HL-60 (cell line): Measurements from ENCODE around the gene CRMP1.

Source experiments
- DNase-seq, 2 experiments: peaks; one replicate each; pipeline ENCODE4 v3.0.0-alpha.2; 2010 to 2020; ENCODE audit warnings: low read depth in 1 of 2, low spot score in 1 of 2
- H3K27ac ChIP-seq: fragments of 250-450 bp; sonication (Bioruptor Pico); replicated peaks from 2 replicates; pipeline ENCODE4 v1.5.1; 2020; ENCODE audit warnings: mild to moderate bottlenecking, moderate library complexity
- H3K27me3 ChIP-seq: fragments of 250-450 bp; sonication (Bioruptor Pico); 2 replicates; pipeline ENCODE4 v1.5.1; 2021; ENCODE audit warnings: mild to moderate bottlenecking, moderate library complexity; ENCODE audit not compliant: insufficient read depth, poor library complexity, severe bottlenecking
- H3K4me3 ChIP-seq: replicated peaks from 2 replicates; pipeline ENCODE4 v1.5.1; 2011; ENCODE audit warnings: mild to moderate bottlenecking, control low read depth, low read length; ENCODE audit not compliant: insufficient read depth
- CTCF ChIP-seq: IDR thresholded peaks from one replicate; pipeline ENCODE4 v1.5.1; 2011; ENCODE audit warnings: low read length, control low read depth, inconsistent platforms; ENCODE audit not compliant: insufficient read depth
- GABPA ChIP-seq: IDR thresholded peaks from 2 replicates; pipeline ENCODE4 v1.6.1; 2012; ENCODE audit warnings: low read depth
- POLR2AphosphoS5 ChIP-seq: IDR thresholded peaks from 2 replicates; pipeline ENCODE4 v1.6.1; 2012; ENCODE audit warnings: low read depth
- SPI1 ChIP-seq: IDR thresholded peaks from 2 replicates; pipeline ENCODE4 v1.6.1; 2012; ENCODE audit warnings: low read depth, mild to moderate bottlenecking, borderline replicate concordance
- TF ChIP-seq, protein P1 (sequence below): IDR thresholded peaks from 2 replicates; pipeline ENCODE4 v1.6.1; 2012; ENCODE audit warnings: low read depth; ENCODE audit not compliant: insufficient replicate concordance

CRMP1 gene

GRCh38 chr4:5899881-5900280, 7.0 kb upstream of the CRMP1 start:
- DNase-seq: no peak
- TF ChIP-seq, protein P1, sequence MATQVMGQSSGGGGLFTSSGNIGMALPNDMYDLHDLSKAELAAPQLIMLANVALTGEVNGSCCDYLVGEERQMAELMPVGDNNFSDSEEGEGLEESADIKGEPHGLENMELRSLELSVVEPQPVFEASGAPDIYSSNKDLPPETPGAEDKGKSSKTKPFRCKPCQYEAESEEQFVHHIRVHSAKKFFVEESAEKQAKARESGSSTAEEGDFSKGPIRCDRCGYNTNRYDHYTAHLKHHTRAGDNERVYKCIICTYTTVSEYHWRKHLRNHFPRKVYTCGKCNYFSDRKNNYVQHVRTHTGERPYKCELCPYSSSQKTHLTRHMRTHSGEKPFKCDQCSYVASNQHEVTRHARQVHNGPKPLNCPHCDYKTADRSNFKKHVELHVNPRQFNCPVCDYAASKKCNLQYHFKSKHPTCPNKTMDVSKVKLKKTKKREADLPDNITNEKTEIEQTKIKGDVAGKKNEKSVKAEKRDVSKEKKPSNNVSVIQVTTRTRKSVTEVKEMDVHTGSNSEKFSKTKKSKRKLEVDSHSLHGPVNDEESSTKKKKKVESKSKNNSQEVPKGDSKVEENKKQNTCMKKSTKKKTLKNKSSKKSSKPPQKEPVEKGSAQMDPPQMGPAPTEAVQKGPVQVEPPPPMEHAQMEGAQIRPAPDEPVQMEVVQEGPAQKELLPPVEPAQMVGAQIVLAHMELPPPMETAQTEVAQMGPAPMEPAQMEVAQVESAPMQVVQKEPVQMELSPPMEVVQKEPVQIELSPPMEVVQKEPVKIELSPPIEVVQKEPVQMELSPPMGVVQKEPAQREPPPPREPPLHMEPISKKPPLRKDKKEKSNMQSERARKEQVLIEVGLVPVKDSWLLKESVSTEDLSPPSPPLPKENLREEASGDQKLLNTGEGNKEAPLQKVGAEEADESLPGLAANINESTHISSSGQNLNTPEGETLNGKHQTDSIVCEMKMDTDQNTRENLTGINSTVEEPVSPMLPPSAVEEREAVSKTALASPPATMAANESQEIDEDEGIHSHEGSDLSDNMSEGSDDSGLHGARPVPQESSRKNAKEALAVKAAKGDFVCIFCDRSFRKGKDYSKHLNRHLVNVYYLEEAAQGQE: no peak
- TF ChIP-seq CTCF (no peak), SPI1 (no peak), GABPA (no peak)
- peaks cover 3% of the 10 kb centered on the region for H3K27me3 ChIP-seq
- H3K4me3 ChIP-seq: no peak overlapping the region
- H3K27ac ChIP-seq: no peak overlapping the region

DNA sequence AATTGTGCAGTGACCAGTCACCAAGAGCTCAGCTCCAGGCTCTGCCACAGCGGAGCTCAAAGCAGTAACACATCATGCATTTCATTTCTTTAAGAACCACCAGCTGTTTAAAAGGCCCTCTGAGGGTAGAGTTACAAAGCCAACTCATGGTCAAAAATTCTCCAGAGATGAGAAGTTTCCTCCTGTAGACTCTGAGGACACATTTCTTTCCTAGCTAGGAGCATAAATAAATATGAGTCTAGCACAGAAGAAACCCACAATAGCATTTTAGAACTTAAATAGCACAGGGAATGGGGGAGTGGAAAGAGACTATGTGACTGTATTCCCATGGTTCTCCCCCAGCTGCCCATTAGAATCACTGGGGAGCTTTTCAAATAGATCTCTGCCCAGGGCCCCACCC, 6.5 kb upstream of the CRMP1 start:
- no peak for DNase-seq
- Histone ChIP-seq H3K27ac (no peak overlapping the region), H3K27me3 (peaks cover 3% of the 10 kb centered on the region), H3K4me3 (no peak overlapping the region)
- TF ChIP-seq GABPA (no peak), SPI1 (no peak), POLR2AphosphoS5 (no peak), CTCF (no peak)
- TF ChIP-seq, protein P1: no peak

- no peak for DNase-seq
- Histone ChIP-seq H3K27me3 (peaks cover 3% of the 10 kb centered on the region), H3K27ac (no peak overlapping the region), H3K4me3 (no peak overlapping the region)
- no peak for TF ChIP-seq POLR2AphosphoS5
- TF ChIP-seq CTCF: no peak
- TF ChIP-seq, protein P1: no peak
- TF ChIP-seq SPI1: no peak
- no peak for TF ChIP-seq GABPA
Observed at GRCh38 chr4:5897674-5898073, 4.8 kb upstream of the CRMP1 start.
